Measurements from ENCODE around the gene PNCK. TPM values are rescaled to one million over a fixed set of nuclear protein-coding genes. Genes with fewer than 3 reads are reported as not detected.
"Not testable (repeated sequence)": the region's sequence is repeated elsewhere in the genome, so short reads cannot be mapped to it uniquely, and the experiment has no call there.

The PNCK gene
- total RNA-seq, 1 experiment from 2014 or later, result not detected

DNA sequence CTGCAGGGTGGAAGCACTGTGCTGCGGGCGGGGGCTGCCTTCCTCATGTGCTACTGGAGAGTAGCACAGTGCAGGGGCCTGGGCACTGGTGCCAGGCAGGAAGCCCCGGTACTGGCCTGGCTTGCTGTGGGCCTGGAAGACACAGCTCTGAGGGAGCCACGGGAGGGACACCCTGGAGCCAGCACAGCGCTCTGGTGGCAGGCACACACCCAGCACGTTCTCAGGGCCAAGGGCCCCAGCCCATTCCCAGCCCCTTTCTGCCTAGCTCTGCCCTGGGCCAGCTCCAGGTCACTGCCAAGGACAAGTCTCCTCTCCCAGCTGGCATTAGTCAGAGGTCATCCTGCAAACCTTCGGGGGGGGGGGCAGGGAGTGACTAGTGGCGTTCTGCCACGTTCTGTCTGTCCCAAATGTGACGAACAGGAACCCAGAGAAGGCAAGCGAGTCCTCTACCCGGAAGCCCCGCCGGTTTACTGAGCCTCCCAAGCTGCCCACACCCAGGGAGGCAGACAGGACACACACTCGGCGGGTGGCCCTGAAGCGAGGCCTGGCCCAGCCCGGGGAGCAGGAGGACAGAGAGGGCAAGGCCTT is 26.3 kb upstream of the PNCK start:
- DNase-seq (ENCODE audit: low spot score); in situ Hi-C loops (cut with HindIII; ENCODE audit: low sequenced_read_pairs): not testable (repeated sequence)

DNA sequence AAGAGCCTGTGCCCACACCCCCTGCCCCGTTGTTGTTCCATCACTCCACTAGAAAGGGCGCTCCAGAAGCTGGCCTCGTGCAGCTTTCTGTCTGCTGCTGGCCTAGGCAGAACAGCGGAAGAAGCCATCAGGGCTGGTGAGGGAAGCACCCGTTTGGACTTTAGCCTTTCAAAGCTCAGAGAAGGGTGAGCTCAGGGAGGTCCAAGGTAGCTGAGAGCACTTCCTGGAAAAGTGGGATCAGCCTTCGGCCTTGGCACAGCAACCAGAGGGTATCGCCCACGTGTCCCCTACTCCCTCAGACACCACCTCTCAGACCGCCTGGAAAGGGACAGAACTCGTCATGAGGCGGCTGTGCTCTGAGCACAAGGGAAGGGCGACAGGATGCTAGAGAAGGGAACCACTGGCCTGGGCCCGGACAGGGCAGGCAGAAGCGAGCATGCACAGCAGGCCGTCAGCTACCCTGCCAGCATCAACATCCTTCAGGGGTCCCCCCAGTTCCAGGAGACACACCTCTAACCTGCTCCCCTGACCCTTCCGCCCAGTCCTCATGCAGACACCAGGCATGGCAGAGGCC is 25.7 kb upstream of the PNCK start:
- in situ Hi-C loops (cut with HindIII; ENCODE audit: low sequenced_read_pairs), result not testable (repeated sequence)

DNA sequence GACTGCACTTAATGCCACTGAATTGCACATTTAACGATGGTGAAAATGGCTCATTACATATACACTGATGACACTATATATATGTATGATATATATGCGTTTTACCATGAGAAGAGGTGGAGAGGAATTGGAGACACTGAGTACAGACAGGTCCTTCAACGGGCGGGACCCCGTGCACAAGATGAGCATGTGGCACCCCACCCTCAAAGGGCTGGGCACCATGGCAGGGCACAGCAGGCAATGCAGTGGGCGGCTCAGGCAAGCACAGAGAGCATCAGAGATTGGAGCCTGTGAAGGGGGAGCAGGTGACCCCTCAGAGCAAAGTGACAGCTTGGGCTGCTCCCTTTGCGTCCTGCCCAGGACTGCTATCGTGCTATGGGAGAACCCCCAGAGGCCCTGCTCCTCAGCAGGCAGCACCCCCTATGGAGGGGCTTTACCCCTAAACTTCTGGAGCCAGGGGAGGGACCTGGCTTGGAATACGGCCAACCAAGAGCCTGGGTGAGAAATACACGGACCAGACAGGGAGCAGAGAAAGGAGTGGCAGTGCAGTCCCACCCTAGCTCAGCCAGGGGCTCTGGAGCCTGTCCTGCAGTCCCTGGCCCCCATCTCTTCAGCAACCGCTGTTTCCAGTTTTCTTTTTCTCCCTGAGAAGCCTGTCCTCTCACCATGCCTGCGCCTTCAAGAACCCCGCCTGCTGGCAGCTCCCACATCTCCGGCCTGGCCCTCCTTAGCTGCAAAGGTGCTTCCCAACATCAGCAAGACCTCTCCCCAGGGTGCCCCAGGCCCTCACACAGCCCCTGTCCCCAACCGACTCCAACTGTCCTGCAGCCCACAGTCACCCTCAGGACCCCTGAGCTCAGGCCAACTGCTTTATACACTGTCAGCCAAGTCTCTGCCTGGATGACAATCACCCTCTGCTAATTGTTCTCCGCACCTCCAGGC is 24.6 kb upstream of the PNCK start:
- DNase-seq (ENCODE audit: low spot score), result no peak
- in situ Hi-C loops (cut with HindIII; ENCODE audit: low sequenced_read_pairs), result no loop called here

More for the DNA sequence above, 25.7 kb upstream of the PNCK start:
- DNase-seq (ENCODE audit: low spot score), result not testable (repeated sequence)

DNA sequence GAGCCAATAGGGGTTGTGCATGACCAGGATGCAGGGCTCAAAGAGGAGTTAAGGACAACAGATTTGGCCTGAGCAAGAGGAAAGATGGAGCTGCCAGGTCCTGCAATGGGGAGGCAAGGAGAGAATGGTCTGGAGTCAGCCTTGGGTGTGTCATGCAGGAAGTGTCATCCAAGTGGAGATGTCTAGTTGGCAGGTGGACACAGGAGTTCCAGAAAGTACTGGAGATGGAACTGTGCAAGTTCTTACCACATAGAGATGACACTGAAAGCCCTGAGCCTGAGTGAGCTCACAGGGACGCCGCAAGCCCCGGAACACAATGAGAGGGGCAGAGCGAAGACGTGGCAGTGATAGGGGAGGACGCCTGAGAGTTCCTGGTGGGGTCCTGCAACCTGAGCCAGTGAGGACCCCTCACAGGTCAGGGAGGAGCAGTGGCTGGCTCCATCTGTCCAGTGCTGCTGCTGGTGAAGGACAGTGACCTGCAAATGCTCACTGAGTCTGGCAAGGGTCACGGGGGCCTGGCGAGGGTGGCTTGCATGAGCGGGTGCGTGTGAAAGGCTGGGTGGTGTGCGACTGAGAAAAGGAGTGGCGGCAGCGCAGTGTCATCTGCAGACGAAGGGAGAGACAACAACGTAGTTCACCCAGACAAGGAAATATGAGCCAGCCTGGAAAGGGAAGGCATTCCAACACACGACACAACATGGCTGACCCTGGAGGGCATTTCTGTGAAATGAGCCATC is 23.5 kb upstream of the PNCK start:
- in situ Hi-C loops (cut with HindIII; ENCODE audit: low sequenced_read_pairs); DNase-seq (ENCODE audit: low spot score): not testable (repeated sequence)

DNA sequence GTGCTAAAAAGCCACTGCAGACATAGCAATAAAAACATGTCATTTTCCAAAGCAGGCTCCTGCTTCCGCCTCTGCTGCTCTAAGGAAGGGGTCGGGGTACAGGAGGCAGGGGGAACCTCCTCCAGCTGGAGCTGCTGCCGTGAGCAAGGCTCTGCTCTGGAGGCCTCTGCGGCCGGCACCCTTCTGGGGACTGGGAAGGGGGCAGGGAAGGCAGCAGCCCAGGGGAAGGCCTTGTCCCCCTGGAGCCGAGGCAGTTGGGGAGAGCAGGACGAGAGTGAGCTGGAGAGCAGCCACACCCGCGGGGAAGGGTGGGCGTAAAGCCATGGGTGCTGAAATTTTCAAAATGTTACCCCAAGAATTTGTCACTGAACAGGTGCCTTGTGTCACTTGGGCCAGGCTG is 22.9 kb upstream of the PNCK start:
- DNase-seq (ENCODE audit: low spot score); in situ Hi-C loops (cut with HindIII; ENCODE audit: low sequenced_read_pairs): not testable (repeated sequence)

DNA sequence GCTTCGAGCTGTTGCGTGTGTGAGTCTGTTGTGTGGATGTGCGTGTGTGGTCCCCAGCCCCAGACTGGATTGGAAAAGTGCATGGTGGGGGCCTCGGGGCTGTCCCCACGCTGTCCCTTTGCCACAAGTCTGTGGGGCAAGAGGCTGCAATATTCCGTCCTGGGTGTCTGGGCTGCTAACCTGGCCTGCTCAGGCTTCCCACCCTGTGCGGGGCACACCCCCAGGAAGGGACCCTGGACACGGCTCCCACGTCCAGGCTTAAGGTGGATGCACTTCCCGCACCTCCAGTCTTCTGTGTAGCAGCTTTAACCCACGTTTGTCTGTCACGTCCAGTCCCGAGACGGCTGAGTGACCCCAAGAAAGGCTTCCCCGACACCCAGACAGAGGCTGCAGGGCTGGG is 22.5 kb upstream of the PNCK start:
- DNase-seq (ENCODE audit: low spot score), result no peak
- in situ Hi-C loops (cut with HindIII; ENCODE audit: low sequenced_read_pairs), result no loop called here

DNA sequence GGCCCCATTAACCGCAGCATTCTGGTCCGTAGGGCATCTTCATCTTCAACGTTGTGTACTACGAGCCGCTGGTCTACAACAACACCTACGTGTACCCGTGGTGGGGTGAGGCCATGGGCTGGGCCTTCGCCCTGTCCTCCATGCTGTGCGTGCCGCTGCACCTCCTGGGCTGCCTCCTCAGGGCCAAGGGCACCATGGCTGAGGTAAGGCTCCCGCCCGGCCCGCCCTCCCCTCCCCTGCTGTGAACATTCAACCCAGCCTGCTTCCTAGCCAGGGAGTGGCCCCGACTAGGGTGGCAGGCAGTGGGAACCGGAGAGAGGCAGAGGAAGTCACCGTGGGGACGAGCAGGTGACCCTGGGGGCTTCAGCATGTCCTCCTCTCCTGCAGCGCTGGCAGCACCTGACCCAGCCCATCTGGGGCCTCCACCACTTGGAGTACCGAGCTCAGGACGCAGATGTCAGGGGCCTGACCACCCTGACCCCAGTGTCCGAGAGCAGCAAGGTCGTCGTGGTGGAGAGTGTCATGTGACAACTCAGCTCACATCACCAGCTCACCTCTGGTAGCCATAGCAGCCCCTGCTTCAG is 21.2 kb upstream of the PNCK start:
- in situ Hi-C loops (cut with HindIII; ENCODE audit: low sequenced_read_pairs), result no loop called here
- no peak for DNase-seq (ENCODE audit: low spot score)

DNA sequence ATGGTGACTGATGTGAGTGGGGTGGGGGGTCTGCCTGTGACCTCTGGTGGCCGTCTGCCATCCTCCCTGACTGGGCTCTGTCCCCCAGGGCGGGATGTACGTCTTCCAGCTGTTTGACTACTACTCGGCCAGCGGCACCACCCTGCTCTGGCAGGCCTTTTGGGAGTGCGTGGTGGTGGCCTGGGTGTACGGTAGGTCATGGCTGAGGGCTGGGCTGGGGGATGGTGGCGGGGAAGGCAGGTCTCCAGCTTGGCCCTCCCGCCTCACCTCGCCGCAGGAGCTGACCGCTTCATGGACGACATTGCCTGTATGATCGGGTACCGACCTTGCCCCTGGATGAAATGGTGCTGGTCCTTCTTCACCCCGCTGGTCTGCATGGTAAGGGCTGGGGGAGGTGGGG is 20.6 kb upstream of the PNCK start:
- in situ Hi-C loops (cut with HindIII; ENCODE audit: low sequenced_read_pairs); DNase-seq (ENCODE audit: low spot score): not testable (repeated sequence)

DNA sequence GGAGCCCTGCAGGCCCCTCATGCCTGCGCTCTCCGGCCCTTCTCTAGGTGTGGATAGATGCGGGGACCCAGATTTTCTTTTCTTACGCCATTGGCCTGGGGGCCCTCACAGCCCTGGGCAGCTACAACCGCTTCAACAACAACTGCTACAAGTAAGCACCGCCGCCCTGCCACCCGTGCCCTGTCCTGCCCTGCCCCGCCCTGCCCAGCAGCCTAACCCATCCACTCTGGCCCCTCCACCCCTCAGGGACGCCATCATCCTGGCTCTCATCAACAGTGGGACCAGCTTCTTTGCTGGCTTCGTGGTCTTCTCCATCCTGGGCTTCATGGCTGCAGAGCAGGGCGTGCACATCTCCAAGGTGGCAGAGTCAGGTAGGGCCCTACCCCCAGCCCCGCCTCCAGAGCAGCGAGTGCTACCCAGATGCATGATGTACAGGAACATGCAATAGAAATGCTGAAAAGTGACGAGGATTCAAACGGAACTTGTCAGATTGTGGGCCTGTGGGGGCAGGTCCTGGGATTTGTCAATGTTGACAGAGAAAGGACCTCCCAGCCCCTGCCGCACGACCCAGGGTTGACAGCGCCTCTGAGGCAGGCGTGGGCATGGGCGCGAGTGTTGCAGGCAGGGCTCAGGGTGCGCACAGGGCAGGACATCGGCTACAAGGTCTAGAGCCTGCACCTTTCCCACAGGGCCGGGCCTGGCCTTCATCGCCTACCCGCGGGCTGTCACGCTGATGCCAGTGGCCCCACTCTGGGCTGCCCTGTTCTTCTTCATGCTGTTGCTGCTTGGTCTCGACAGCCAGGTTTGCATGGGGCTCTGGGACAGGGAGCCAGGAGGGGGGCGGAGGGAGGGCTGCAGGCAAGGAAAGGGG is 19.8 kb upstream of the PNCK start:
- DNase-seq (ENCODE audit: low spot score), result no peak
- in situ Hi-C loops (cut with HindIII; ENCODE audit: low sequenced_read_pairs), result no loop called here

DNA sequence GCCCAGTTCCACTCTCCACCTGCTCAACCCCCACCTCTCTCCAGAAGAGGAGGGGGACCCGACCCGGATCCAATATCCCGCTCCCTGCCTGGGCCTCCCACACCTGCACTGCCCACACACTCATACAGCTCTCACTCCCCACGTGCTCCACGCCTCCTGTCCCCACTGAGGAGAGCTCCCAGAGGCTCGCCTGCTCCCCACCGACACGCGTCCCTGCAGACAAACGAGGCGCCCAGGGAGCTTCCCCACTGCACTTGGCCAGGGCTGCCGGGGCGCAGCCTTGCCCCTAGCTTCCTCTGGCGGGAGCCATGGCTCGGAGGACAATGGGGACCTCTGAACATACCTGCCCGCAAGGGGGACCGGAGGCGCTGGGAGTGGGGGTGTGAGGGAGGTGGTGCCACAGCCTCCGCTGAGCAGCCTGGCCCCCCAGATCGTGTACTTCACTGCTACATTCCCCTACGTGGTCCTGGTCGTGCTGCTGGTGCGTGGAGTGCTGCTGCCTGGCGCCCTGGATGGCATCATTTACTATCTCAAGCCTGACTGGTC is 19.1 kb upstream of the PNCK start:
- in situ Hi-C loops (cut with HindIII; ENCODE audit: low sequenced_read_pairs), result no loop called here
- no peak for DNase-seq (ENCODE audit: low spot score)

DNA sequence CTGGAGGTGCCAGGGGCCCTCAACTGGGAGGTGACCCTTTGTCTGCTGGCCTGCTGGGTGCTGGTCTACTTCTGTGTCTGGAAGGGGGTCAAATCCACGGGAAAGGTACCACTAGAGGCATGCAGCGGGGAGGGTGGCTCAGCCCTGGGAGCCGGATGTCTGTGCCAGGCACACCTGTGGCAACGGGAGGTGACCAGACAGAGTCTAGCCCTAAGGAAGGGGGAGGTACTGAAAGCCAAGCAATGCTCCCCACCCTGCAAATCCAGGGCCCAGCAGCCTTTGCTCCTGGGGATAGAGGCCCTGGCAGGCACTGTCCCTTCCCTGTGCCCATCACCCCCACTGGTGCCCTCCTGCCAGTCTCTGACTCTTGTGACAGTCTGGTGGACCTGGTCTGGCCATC is 18.4 kb upstream of the PNCK start:
- in situ Hi-C loops (cut with HindIII; ENCODE audit: low sequenced_read_pairs), result no loop called here
- DNase-seq (ENCODE audit: low spot score), result no peak

DNA sequence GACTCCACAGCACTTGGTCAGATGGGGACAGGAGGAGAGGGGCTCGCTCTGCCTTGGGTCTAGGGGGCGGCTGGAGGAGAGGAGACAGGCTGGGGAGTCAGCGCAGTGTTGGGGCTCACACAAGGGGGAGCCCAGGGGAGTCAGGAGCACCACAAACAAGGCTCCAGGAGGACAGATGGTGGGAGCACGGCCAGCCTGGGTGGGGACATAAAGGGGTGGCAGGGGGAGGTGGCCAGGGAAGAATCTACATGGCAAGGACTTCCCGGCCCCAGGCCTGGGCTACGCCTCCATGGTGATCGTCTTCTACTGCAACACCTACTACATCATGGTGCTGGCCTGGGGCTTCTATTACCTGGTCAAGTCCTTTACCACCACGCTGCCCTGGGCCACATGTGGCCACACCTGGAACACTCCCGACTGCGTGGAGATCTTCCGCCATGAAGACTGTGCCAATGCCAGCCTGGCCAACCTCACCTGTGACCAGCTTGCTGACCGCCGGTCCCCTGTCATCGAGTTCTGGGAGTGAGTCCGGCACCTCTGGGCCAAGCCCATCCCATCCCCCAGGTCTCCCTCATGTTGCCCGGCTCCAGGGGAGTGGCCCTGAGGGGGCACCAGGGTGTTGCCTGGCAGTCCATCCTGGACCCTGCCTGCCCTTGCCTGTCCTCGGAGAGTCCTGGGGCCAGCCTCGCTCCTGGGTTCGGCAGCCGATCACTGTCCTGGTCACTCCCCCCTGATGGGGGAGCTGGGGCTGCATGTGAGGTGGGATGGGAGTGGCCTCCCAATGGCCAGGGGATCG is 17.6 kb upstream of the PNCK start:
- in situ Hi-C loops (cut with HindIII; ENCODE audit: low sequenced_read_pairs), result not testable (repeated sequence)

DNA sequence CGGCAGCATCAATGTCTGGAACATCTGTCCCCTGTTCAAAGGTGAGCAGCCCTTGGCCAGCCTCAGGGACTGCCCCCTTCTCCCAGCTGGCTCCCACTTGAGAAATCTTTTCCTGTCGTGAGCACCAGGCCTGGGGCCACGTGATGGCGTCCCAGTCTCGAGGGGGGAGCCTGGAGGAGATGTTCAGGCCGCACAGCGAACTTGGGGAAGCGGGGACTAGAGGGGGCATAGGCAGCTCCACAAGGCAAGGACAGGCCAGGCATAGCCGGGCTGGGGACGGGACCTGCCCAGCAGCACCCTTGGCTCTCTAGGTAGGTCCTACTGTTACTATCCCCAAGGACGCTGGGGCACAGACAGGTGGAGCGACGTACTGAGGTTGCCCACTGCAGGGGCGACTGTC is 16.9 kb upstream of the PNCK start:
- DNase-seq (ENCODE audit: low spot score), result no peak
- in situ Hi-C loops (cut with HindIII; ENCODE audit: low sequenced_read_pairs), result no loop called here

More for the DNA sequence above, 17.6 kb upstream of the PNCK start:
- DNase-seq (ENCODE audit: low spot score), result not testable (repeated sequence)

DNA sequence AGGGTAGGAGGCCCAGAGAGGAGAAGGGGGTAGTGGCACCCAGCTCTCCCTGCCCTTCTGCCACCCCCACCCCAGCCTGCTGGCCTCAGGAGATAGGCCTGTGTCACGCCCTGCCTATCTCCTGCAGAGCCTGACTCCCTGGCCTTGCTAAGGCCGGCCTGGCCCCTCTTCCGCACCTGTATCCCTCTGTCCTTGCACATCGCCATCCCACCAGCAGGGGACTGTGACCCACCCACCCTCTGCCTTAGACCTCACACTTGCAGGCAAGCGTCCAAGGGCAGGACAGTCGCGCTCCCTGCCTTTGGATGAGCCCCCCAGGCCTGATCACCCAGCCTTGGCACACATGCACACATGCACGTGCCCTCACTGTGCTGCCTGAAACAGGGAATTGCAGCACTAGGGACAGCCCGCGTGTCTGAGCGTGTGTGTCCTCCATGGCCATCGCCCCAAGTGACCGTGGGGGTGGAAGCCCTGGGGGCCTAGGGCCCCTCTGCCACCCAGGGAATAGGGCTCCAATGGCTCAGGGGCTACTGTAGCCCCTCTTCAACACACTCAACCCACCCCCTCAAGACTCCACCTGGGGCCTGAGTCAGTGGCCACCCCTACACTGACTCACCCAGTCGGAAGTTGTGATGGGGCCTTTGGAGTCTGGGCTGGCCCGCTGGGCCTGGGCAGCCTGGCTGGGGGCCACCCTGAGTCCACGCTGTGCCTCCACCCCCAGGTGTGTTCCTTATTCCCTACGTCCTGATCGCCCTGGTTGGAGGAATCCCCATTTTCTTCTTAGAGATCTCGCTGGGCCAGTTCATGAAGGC is 16.2 kb upstream of the PNCK start:
- in situ Hi-C loops (cut with HindIII; ENCODE audit: low sequenced_read_pairs), result no loop called here
- DNase-seq (ENCODE audit: low spot score), result no peak

DNA sequence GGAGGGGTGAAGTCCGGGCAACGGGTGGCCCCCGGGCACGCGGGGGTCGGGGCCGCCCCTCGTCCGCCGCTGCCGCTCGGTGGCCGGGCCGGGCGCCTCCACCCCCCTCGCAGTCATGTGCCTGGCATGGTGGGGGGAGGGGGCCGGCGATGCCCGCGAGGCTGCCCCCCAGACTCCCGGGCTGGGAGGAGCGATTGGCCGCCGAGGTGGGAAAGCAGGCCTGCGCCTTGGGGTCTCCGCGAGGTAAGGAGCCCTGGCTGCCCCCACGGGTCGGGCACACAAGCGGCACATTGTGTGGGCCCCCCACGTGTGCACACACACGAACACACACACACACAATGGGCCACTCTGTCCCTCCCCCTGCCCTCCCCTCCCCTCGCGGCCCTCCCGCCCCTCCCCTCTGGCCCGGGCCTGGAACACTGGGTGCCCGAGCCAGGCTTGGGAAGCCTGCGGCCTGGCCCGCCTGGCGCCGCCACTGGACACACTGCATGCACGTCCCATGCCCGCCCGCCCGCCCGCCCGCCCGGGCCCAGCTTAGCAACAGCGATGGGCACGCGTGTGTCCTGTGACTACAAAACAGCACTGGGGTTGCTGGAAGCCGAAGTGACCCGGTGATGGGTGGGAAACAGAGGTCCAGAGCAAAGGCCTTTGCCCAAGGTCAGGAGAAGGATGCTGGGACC is 15.4 kb upstream of the PNCK start:
- peak; percentile 49 for DNase-seq (ENCODE audit: low spot score)
- in situ Hi-C loops (cut with HindIII; ENCODE audit: low sequenced_read_pairs), result no loop called here

DNA sequence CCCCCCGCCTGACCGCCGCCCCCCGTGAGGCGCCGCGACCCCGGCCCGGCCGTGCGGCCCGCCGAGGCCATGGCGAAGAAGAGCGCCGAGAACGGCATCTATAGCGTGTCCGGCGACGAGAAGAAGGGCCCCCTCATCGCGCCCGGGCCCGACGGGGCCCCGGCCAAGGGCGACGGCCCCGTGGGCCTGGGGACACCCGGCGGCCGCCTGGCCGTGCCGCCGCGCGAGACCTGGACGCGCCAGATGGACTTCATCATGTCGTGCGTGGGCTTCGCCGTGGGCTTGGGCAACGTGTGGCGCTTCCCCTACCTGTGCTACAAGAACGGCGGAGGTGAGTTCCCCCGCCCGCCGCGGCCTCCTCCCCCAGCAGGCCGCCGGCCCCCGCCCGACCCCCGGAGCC is 14.9 kb upstream of the PNCK start:
- in situ Hi-C loops (cut with HindIII; ENCODE audit: low sequenced_read_pairs), result no loop called here
- no peak for DNase-seq (ENCODE audit: low spot score)
